ENCODE data around the gene ISYNA1. TPM values are rescaled to one million over a fixed set of nuclear protein-coding genes. Genes with fewer than 3 reads are reported as not detected.

ISYNA1 gene
- total and polyA plus RNA-seq, 2 donors, result 26.0 to 35.6 TPM

DNA sequence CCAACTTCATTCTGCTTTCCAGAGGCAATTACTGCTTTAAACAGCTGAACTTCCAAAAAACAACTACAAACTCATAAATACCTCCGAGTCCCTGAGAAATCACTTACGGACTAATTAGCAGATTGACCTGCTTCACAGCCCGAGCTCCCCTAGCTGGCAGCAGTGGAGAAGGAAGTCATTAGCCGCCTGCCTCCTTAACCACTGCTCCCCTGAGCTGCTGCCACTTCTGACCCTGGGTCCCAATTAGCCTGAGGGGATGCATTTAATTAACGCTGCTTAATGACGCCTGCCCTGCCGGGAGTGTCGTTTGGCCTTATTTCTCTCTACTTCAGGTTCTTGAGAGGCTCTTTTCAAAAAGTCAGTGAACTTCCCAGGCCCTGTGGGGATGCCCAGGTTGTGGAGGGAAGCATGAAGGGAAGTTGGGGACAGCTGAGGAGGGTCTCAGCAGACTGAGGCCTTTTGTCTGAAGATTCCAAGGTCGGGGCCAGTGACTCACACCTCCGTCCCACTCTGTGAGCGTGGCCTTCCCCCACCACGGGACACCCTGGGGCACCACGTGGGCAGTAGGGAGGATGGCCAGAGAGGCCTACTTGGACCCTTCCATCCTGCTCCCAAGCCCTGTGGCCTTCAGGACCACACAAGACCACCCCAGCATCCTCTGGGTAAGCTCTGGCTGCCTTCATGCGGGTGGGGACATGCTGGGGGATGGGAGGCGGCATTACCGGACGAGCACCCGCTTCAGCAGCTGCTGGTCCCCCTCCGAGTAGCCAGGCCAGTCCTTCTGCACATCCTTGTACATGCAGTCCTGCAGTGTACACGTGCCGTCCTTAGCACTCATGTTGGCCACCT is 19.8 kb upstream of the ISYNA1 start:
- DNase-seq (ENCODE audit: extremely low spot score), result no peak
- Histone ChIP-seq H3K4me1 (ENCODE audit: insufficient read depth) (no peaks in the 10 kb centered on the region), H3K27ac (ENCODE audit: low read depth) (no peak overlapping the region), H3K4me3 (ENCODE audit: low read depth, low read length) (no peak overlapping the region), H3K36me3 (ENCODE audit: insufficient read depth) (peaks cover 2% of the 10 kb centered on the region)
- WGBS, result 82% methylated on average over 21 of the region's 21 CpGs

DNA sequence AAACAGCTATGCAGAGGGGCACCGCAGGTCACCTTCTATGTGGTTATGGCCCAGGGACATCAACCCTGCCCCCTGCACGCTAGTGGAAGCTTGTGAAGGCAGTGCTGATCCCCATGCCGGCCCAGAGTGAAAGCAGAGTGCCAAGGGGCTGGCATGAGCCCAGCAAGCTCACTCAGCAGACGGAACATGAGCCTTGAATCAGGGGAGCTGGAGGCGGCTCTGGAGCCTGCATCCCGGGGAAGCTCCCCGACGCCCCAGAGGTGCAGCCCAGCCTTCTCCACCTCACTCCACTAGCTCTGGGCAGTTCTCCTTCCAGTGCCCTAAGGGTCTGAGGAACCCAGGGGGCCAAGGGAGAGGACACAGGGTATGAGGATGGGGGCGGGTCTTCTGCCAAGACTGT is 19.0 kb upstream of the ISYNA1 start:
- no peak overlapping the region for H3K27ac ChIP-seq (ENCODE audit: low read depth)
- no peak for DNase-seq (ENCODE audit: extremely low spot score)
- WGBS, result 38% methylated on average over 9 of the region's 9 CpGs
- no peak overlapping the region for H3K4me3 ChIP-seq (ENCODE audit: low read depth, low read length)
- H3K4me1 ChIP-seq (ENCODE audit: insufficient read depth), result no peaks in the 10 kb centered on the region
- H3K36me3 ChIP-seq (ENCODE audit: insufficient read depth), result peaks cover 2% of the 10 kb centered on the region

DNA sequence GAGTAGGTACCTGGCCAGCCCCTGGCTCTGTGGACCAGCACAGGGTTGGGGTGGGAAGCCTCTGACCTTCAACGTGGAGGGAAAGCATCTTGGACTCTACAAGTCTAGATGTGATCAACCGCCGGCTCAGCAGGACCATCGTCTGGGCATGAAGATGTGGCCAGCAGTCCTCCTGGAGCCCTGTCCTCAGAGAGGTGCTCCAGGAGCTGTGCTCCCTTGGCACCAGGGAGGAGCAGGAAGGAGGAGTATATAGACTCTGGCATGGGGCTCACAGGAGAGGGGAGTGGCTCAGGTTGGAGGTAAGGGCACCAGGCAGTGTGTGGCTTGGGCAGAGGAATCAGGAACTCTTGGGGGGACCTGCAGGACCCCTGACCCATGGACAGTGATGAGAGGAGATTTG is 18.3 kb upstream of the ISYNA1 start:
- no peak overlapping the region for H3K27ac ChIP-seq (ENCODE audit: low read depth)
- H3K4me1 ChIP-seq (ENCODE audit: insufficient read depth), result no peaks in the 10 kb centered on the region
- no peak overlapping the region for H3K4me3 ChIP-seq (ENCODE audit: low read depth, low read length)
- DNase-seq (ENCODE audit: extremely low spot score), result no peak
- 89% methylated on average over 4 of the region's 4 CpGs for WGBS
- peaks cover 2% of the 10 kb centered on the region for H3K36me3 ChIP-seq (ENCODE audit: insufficient read depth)

DNA sequence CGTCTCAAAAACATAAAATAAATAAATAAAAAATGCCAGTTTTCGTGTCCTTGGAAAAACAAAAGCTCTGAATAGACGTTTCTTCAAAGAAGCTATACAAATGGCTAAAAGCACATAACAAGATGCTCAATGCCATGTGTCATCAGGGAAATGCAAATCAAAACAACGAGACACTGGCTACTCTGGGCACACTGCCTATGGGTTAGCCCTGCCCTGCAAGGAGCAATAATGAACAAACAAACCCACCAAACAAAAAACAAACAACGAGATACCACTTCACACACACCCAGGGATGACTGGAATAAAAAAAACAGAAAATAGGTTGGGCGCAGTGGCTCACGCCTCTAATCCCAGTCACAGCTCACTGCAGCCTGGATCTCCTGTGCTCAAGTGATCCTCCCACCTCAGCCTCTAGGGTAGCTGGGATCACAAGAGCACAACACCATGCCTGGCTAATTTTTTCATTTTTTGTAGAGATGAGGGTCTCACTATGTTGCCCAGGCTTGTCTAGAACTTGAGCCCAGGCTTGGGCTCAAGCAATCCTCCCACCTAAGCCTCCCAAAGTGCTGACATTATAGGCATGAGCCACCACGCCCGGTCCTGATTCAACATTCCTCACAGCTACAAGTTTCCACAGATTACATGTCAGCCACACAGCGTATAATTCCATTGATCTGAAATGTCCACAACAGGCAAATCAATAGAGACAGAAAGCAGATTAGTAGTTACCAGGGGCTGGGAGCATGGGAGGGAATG is 15.5 kb upstream of the ISYNA1 start:
- H3K27ac ChIP-seq (ENCODE audit: low read depth), result no peak overlapping the region
- WGBS, result 89% methylated on average over 10 of the region's 10 CpGs
- H3K4me3 ChIP-seq (ENCODE audit: low read depth, low read length), result no peak overlapping the region
- H3K4me1 ChIP-seq (ENCODE audit: insufficient read depth), result no peaks in the 10 kb centered on the region
- H3K36me3 ChIP-seq (ENCODE audit: insufficient read depth), result peaks cover 5% of the 10 kb centered on the region
- no peak for DNase-seq (ENCODE audit: extremely low spot score)

DNA sequence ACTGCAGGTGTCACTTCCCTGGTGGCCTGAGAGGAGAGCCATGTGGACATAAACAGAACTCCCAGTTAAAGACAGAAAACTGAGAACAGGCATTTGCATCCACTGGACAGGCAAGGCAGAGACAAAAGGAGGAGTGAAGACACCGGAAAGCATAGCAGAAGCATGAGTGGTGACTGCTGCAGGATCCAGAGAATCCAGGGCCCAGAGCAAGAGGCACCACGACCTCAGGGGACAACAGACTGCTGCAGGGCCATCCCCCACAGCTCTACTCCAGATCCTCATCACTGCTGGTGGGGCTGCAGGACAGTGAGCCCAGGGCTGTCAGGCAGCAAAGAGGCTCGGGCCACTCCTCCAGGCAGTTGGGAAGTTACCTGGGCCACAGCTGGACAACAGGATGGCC is 14.5 kb upstream of the ISYNA1 start:
- no peak overlapping the region for H3K4me3 ChIP-seq (ENCODE audit: low read depth, low read length)
- H3K36me3 ChIP-seq (ENCODE audit: insufficient read depth), result peaks cover 5% of the 10 kb centered on the region
- H3K4me1 ChIP-seq (ENCODE audit: insufficient read depth), result no peaks in the 10 kb centered on the region
- 83% methylated on average over 3 of the region's 3 CpGs for WGBS
- DNase-seq (ENCODE audit: extremely low spot score), result no peak
- no peak overlapping the region for H3K27ac ChIP-seq (ENCODE audit: low read depth)

DNA sequence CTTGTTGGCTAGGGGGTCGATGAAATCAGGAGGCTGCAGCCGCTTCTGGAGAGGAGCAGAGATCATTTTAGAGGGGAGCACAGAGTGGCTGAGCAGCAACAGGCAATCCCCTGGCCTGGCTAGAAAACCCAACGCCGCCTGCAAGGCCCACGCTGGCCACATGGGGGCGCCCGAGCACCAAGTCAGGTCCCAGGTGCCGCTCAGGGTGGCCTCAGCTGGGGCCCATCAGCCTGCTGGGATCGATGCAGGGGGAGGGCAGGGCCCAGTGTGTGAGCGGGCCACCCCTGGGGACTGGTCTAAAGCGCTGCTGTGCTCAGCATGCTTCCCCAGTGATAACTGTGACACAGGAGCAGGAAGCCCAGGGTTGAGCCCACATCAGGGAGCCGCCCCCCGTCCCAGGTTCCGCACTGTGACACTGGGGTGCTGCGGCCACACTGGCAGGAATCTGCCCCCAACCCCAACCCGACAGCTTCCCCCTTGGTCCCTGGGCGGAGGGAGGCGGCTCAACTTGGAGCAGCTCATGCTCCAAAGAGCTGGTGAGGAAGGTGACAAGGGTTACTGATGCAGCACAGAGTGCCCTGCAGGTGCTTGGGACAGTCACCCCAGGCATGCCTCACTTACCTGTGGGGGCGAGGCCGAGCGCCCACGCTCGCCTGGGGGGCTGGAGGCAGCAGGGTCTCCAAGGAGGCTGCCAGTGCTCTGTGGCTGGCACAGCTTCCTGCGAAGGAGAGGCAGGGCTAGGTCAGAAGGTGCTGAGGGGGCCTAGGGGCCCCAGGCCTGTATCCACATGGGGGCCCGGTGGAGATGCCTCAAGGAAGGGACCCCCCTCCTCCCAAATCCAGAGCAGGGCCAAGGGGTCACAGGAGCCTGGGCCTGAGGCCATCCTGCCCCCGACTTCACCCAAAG is 13.3 kb upstream of the ISYNA1 start:
- 45% methylated on average over 26 of the region's 26 CpGs for WGBS
- Histone ChIP-seq H3K4me3 (ENCODE audit: low read depth, low read length) (no peak overlapping the region), H3K27ac (ENCODE audit: low read depth) (no peak overlapping the region), H3K36me3 (ENCODE audit: insufficient read depth) (peaks cover 7% of the 10 kb centered on the region), H3K4me1 (ENCODE audit: insufficient read depth) (no peaks in the 10 kb centered on the region)
- no peak for DNase-seq (ENCODE audit: extremely low spot score)

DNA sequence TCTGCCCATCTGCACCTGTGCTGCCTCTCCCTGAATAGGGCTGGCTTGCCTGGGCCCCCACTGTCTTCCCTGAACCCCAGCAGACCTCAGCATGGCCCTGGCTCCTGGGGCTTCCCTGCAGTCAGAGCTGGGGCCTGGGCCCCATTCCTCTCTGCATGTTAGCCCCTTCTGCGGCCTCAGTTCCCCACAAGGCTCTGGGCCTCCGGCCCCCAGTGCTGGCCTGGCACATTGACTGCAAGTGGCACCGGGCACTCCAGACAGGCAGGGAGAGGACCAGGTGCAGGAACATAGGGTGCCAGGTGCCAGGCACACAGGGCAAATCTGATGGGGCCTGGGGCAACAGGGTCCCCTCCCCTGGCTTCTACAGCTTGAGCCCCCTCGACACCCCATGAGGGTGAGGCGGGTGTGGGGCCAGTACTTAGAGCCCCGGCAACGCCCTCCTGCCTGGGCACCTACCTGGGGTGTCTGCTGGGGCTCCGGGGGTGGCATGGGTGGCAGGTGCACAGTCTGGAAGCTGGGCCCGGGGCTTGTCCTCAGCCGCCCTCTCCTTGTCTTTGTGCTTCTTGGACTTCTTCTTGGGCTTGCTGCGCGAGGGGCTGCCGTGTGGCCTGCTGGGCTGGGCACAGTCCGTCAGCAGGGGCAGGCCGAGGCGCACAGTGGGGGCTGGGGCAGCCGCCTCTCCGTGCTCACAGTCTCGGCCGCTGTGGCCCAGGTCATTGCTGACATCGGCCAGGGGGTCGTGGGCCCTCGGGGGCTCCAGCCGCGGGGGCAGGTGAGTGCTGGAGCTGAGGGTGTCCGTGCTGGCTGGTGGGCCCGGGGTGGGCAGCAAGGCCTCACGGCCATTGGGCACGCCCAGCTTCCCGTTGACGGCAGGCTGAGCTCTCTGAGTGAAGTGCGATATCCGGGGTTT is 12.3 kb upstream of the ISYNA1 start:
- DNase-seq (ENCODE audit: extremely low spot score), result no peak
- peaks cover 10% of the 10 kb centered on the region for H3K36me3 ChIP-seq (ENCODE audit: insufficient read depth)
- no peak overlapping the region for H3K4me3 ChIP-seq (ENCODE audit: low read depth, low read length)
- H3K4me1 ChIP-seq (ENCODE audit: insufficient read depth), result no peaks in the 10 kb centered on the region
- no peak overlapping the region for H3K27ac ChIP-seq (ENCODE audit: low read depth)
- 80% methylated on average over 33 of the region's 33 CpGs for WGBS

DNA sequence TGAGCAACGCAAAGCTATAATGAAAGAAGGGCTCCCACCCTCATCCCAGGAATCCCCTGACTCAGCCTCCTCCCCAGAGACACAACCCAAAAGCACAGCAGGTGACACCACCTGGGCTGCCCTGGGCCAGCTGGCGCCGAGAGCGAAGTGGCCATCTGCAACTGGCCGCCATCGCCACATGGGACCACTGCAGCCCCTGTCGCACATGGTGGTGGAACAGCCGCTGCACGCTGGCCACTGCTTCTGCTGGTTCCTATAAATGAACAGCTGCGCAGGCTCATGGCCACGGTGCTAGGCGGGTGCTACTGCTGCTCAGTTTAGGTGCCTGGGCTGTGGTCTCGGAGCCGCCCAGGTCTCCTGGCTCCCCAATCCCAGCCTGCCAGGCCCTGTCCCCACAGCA is 11.6 kb upstream of the ISYNA1 start:
- peaks cover 15% of the 10 kb centered on the region for H3K36me3 ChIP-seq (ENCODE audit: insufficient read depth)
- 97% methylated on average over 14 of the region's 14 CpGs for WGBS

DNA sequence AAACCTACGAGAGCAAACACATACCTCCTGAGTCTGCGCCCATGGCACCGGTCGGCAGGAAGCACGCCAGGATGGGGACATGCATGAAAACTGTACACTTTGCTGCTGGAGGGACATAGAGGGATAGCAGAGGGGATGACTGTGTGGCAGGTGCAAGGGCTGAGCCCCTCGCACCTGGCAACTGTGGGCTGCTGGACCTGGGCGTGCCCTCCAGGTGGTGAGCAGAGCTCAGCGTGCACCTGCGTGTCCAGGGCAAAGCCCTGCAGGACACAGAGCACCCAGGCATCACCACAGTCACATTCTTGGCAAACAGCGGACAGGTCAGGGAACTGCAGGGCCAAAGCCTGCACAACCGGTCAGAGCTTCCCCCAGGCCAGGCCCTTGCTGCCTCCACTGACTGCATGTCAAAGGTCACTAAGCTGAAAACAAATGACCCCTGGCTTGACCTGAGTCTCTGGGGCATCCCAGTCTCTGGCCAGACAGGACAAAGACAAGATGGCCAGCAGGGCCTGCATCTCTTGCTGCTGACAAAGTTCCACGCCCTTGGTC is 9.0 kb upstream of the ISYNA1 start:
- Histone ChIP-seq H3K4me1 (ENCODE audit: insufficient read depth) (no peaks in the 10 kb centered on the region), H3K4me3 (ENCODE audit: low read depth, low read length) (no peak overlapping the region), H3K27ac (ENCODE audit: low read depth) (no peak overlapping the region), H3K36me3 (ENCODE audit: insufficient read depth) (peaks cover 18% of the 10 kb centered on the region)
- no peak for DNase-seq (ENCODE audit: extremely low spot score)
- 81% methylated on average over 12 of the region's 12 CpGs for whole genome bisulfite sequencing

More for the DNA sequence above, 11.6 kb upstream of the ISYNA1 start:
- Histone ChIP-seq H3K4me1 (ENCODE audit: insufficient read depth) (no peaks in the 10 kb centered on the region), H3K27ac (ENCODE audit: low read depth) (no peak overlapping the region), H3K4me3 (ENCODE audit: low read depth, low read length) (no peak overlapping the region)
- DNase-seq (ENCODE audit: extremely low spot score), result no peak

DNA sequence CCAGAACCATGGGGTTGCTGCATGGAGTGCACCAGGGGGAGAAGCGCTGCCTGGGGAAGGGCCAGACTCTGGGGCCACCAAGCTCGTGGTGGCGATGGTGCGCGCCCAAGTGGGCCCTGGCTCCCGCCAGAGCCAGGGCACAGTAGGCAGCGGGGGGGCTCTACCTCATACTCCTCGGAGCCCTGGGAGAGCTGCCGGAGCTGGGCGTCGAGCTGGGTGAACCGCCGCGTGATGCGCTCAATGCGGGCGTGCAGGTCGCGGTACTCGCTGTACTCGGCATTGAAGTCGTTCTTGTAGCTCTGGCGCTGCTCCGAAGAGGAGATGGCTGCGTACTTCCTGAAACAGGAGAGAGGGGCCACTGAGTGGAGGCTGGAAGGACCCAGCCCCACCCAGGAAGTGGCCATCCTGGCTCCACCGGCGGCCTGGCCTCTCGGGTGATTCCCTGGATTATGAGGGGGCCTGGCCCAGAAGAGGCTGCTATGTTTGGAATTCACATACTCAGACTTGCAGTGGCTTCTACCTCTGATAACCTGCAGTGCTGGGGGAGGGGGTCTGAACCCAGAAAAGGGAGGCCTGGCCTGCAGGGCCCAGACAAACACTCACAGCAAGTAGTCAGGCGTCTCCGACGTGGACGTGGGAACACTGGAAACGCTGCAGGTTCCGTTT is 8.3 kb upstream of the ISYNA1 start:
- DNase-seq (ENCODE audit: extremely low spot score), result no peak
- Histone ChIP-seq H3K36me3 (ENCODE audit: insufficient read depth) (peaks cover 18% of the 10 kb centered on the region), H3K4me3 (ENCODE audit: low read depth, low read length) (no peak overlapping the region), H3K4me1 (ENCODE audit: insufficient read depth) (no peaks in the 10 kb centered on the region), H3K27ac (ENCODE audit: low read depth) (no peak overlapping the region)
- WGBS, result 84% methylated on average over 34 of the region's 34 CpGs

DNA sequence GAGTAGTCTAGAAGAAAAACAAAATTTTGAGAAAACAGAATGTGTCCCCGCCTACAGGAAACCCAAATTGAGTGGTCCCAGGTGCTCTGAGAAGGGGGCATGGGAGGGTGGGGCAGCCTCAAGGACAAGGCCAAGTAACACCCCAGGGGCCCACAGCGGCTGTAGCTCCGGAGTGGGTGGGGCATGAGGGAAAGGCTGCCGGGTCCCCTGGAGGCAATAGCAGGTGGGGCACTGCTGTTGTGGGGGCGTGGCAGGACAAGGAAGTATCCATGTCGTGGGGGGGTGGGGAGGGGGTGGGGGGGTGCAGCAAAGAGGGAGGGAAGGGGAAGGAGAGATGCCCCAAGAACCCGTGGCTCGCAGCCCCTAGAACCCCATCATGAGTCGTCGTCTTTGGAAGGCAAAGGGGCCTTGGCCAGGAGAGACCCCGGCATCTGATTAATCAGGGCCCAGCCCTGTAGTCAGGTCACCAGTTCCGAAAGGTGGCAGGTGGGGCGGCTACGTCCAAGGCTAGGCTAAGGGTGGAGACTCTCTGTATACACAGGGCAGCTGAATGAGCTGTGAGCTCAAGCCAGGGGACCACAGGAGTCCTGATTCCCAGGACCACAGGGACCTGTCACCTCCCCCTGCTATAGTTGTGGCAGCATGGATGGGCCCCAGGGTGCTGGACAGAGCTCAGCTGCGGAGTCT is 7.5 kb upstream of the ISYNA1 start:
- Histone ChIP-seq H3K4me1 (ENCODE audit: insufficient read depth) (no peaks in the 10 kb centered on the region), H3K36me3 (ENCODE audit: insufficient read depth) (peaks cover 18% of the 10 kb centered on the region), H3K27ac (ENCODE audit: low read depth) (no peak overlapping the region), H3K4me3 (ENCODE audit: low read depth, low read length) (no peak overlapping the region)
- WGBS, result 81% methylated on average over 15 of the region's 15 CpGs
- DNase-seq (ENCODE audit: extremely low spot score), result no peak

DNA sequence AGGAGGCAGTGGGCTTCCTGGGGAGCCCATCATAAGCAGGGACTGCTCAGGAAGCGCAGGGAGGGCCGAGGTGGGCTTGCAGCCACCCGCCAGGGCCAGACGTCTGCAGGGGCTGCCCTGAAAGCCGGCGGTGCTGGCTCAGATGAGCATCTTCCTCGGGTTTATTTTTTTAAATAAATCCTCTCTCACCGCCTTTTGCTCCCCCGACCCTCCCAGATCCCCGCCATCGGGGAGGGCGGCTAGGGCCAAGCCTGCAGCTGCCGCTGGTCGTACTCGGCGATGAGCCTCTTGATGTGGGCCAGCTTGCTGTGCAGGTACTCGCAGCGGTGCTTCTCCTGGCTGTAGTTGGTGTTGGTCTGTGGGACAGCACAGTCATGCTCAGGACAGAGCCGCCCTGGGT is 6.6 kb upstream of the ISYNA1 start:
- Histone ChIP-seq H3K4me1 (ENCODE audit: insufficient read depth) (no peaks in the 10 kb centered on the region), H3K4me3 (ENCODE audit: low read depth, low read length) (no peak overlapping the region), H3K27ac (ENCODE audit: low read depth) (no peak overlapping the region), H3K36me3 (ENCODE audit: insufficient read depth) (peaks cover 14% of the 10 kb centered on the region)
- 83% methylated on average over 19 of the region's 19 CpGs for WGBS
- DNase-seq (ENCODE audit: extremely low spot score), result no peak
